HepG2 (cell line): ENCODE measurements around the gene FOSB. TPM values are rescaled to one million over a fixed set of nuclear protein-coding genes. Genes with fewer than 3 reads are reported as not detected.

Source experiments
- ATM ChIP-seq: fragments of 450-650 bp; IDR thresholded peaks from 2 replicates; pipeline ENCODE4 v1.7.1; 2017; ENCODE audit warnings: mild to moderate bottlenecking, borderline replicate concordance
- ATRX ChIP-seq: sonication (generic); formaldehyde crosslinking; IDR thresholded peaks from 2 replicates; pipeline ENCODE4 v1.4.0; 2020; ENCODE audit warnings: missing genetic modification reagents, borderline replicate concordance
- DDIT3 ChIP-seq: sonication (generic); formaldehyde crosslinking; IDR thresholded peaks from 2 replicates; pipeline ENCODE4 v1.4.0; 2020; ENCODE audit warnings: mild to moderate bottlenecking, missing genetic modification reagents
- DRAP1 ChIP-seq: IDR thresholded peaks from 2 replicates; pipeline ENCODE4 v1.6.1; 2016; ENCODE audit warnings: missing genetic modification reagents, missing compliant biosample characterization
- FOXK1 ChIP-seq: sonication (generic); formaldehyde crosslinking; IDR thresholded peaks from 2 replicates; pipeline ENCODE4 v1.4.0; 2020; ENCODE audit warnings: low read depth, missing genetic modification reagents, borderline replicate concordance
- FOXO1 ChIP-seq: sonication (generic); formaldehyde crosslinking; IDR thresholded peaks from 2 replicates; pipeline ENCODE4 v1.4.0; 2020; ENCODE audit warnings: missing genetic modification reagents
- GMEB1 ChIP-seq: sonication (generic); formaldehyde crosslinking; IDR thresholded peaks from 2 replicates; pipeline ENCODE4 v1.5.1; 2020; ENCODE audit warnings: missing genetic modification reagents, mild to moderate bottlenecking, borderline replicate concordance
- HCFC1 ChIP-seq: fragments of 150-350 bp; IDR thresholded peaks from 2 replicates; pipeline ENCODE4 v1.6.1; 2014; ENCODE audit warnings: low read depth, low read length
- HDAC2 ChIP-seq: sonication (generic); formaldehyde crosslinking; IDR thresholded peaks from 2 replicates; pipeline ENCODE4 v1.4.0; 2020; ENCODE audit warnings: missing genetic modification reagents
- HES4 ChIP-seq: sonication (generic); formaldehyde crosslinking; IDR thresholded peaks from 2 replicates; pipeline ENCODE4 v1.9.0; 2021; ENCODE audit warnings: mild to moderate bottlenecking, missing genetic modification reagents, borderline replicate concordance
- IRF2 ChIP-seq: IDR thresholded peaks from 2 replicates; pipeline ENCODE4 v1.6.1; 2018; ENCODE audit warnings: missing genetic modification reagents, missing compliant biosample characterization
- JUN ChIP-seq: sonication (generic); formaldehyde crosslinking; IDR thresholded peaks from 2 replicates; pipeline ENCODE4 v1.4.0; 2020; ENCODE audit warnings: mild to moderate bottlenecking, missing genetic modification reagents
- KAT8 ChIP-seq: IDR thresholded peaks from 2 replicates; pipeline ENCODE4 v1.6.1; 2016; ENCODE audit warnings: missing genetic modification reagents, missing compliant biosample characterization
- KDM2A ChIP-seq: sonication (generic); formaldehyde crosslinking; IDR thresholded peaks from 2 replicates; pipeline ENCODE4 v1.4.0; 2020; ENCODE audit warnings: low read depth, missing genetic modification reagents, borderline replicate concordance
- MYPOP ChIP-seq: sonication (generic); formaldehyde crosslinking; IDR thresholded peaks from 2 replicates; pipeline ENCODE4 v1.8.1; 2023; ENCODE audit warnings: mild to moderate bottlenecking, moderate library complexity, missing genetic modification reagents
- NAIF1 ChIP-seq: sonication (generic); formaldehyde crosslinking; IDR thresholded peaks from 2 replicates; pipeline ENCODE4 v1.5.0; 2020; ENCODE audit warnings: mild to moderate bottlenecking, missing genetic modification reagents, borderline replicate concordance
- NFIC ChIP-seq: IDR thresholded peaks from 2 replicates; pipeline ENCODE4 v1.6.1; 2012; ENCODE audit warnings: mild to moderate bottlenecking, low read length, inconsistent platforms
- NRL ChIP-seq: sonication (generic); formaldehyde crosslinking; IDR thresholded peaks from 2 replicates; pipeline ENCODE4 v1.5.0; 2020; ENCODE audit warnings: missing genetic modification reagents, mild to moderate bottlenecking, moderate library complexity, borderline replicate concordance
- RARA ChIP-seq: IDR thresholded peaks from 2 replicates; pipeline ENCODE4 v1.6.1; 2016; ENCODE audit warnings: missing genetic modification reagents, missing compliant biosample characterization
- SAP130 ChIP-seq: IDR thresholded peaks from 2 replicates; pipeline ENCODE4 v1.6.1; 2016; ENCODE audit warnings: low read depth
- SNAPC2 ChIP-seq: sonication (generic); formaldehyde crosslinking; IDR thresholded peaks from 2 replicates; pipeline ENCODE4 v1.8.1; 2022; ENCODE audit warnings: mild to moderate bottlenecking, missing genetic modification reagents
- SPEN ChIP-seq: sonication (generic); formaldehyde crosslinking; IDR thresholded peaks from 2 replicates; pipeline ENCODE4 v1.5.1; 2020; ENCODE audit warnings: low read depth, mild to moderate bottlenecking, missing genetic modification reagents
- TRAFD1 ChIP-seq: sonication (generic); formaldehyde crosslinking; IDR thresholded peaks from 2 replicates; pipeline ENCODE4 v1.5.1; 2020; ENCODE audit warnings: missing genetic modification reagents, mild to moderate bottlenecking, borderline replicate concordance
- ZNF441 ChIP-seq: sonication (generic); formaldehyde crosslinking; IDR thresholded peaks from 2 replicates; pipeline ENCODE4 v1.7.0; 2021; ENCODE audit warnings: missing genetic modification reagents, borderline replicate concordance
- ZNF629 ChIP-seq: sonication (generic); formaldehyde crosslinking; conservative IDR thresholded peaks from 2 replicates; pipeline ENCODE4 v1.5.0; 2020; ENCODE audit warnings: missing genetic modification reagents
- polyA plus RNA-seq, 8 experiments: library from polyadenylated mRNA; depleted of rRNA in 3 of 8; stranded (reverse) in 7 of 8; unstranded in 1 of 8; fragments of >200 nt; fragmentation: Illumina TruSeq in 4 of 8; extraction: Trizol in 4 of 8; gene quantifications; 2 replicates each; pipeline versions ENCODE4 v1.2.1 to v1.2.3, GENCODE V29; 2011 to 2016; ENCODE audit warnings: low read depth in 4 of 8, missing spikeins in 1 of 8, mixed read lengths in 1 of 8; ENCODE audit not compliant: insufficient read depth in 1 of 8
- total RNA-seq, 5 experiments: library from RNA; depleted of rRNA; stranded (reverse); fragments of >200 nt; fragmentation: Illumina TruSeq; extraction: Trizol; gene quantifications; 2 replicates each; pipeline ENCODE4 v1.2.3, GENCODE V29; 2016; ENCODE audit warnings: low read depth in 1 of 5

The FOSB gene
- total and polyA plus RNA-seq, 2 of the 13 experiments (the other 11 are each of a cell fraction or from before 2014, with no cell fraction given), result 2.8 to 6.0 TPM

- peak; percentile 18; the same call in 1 of the 2 replicates for TF ChIP-seq IRF2 (CRISPR knock-in tag)
- peak; percentile 45; the same call in 1 of the 2 replicates for TF ChIP-seq KAT8
- TF ChIP-seq ATM, result no peak
- TF ChIP-seq KDM2A, result peak; percentile 31; the same call in 1 of the 2 replicates
- peak; percentile 21; the same call in 1 of the 2 replicates for TF ChIP-seq FOXK1 (CRISPR knock-in tag)
- no peak for TF ChIP-seq ATRX (CRISPR knock-in tag)
- peak; percentile 88 for TF ChIP-seq ZNF629 (CRISPR knock-in tag)
- TF ChIP-seq NRL, result peak; percentile 43; the same call in 1 of the 2 replicates
- 0 out of 2 replicates have a peak, but pooled peaks have one; percentile 35 for TF ChIP-seq ZNF441
- no peak for TF ChIP-seq NFIC
- peak; percentile 61; the same call in 1 of the 2 replicates for TF ChIP-seq MYPOP (CRISPR knock-in tag)
- peak; percentile 74 for TF ChIP-seq SAP130
- TF ChIP-seq GMEB1 (CRISPR knock-in tag), result peak; percentile 60; the same call in 1 of the 2 replicates
- 0 out of 2 replicates have a peak, but pooled peaks have one; percentile 36 for TF ChIP-seq NAIF1
- peak; percentile 34; the same call in 1 of the 2 replicates for TF ChIP-seq JUN (CRISPR knock-in tag)
- peak; percentile 20; the same call in 1 of the 2 replicates for TF ChIP-seq HCFC1
- TF ChIP-seq DDIT3 (CRISPR knock-in tag), result no peak
- TF ChIP-seq TRAFD1 (CRISPR knock-in tag), result no peak
- 0 out of 2 replicates have a peak, but pooled peaks have one; percentile 29 for TF ChIP-seq HDAC2 (CRISPR knock-in tag)
- TF ChIP-seq FOXO1, result 0 out of 2 replicates have a peak, but pooled peaks have one; percentile 49
- TF ChIP-seq SPEN (CRISPR knock-in tag), result peak; percentile 71
- 0 out of 2 replicates have a peak, but pooled peaks have one; percentile 53 for TF ChIP-seq SNAPC2 (CRISPR knock-in tag)
- peak; percentile 82 for TF ChIP-seq RARA (CRISPR knock-in tag)
- TF ChIP-seq HES4 (CRISPR knock-in tag), result no peak
- 0 out of 2 replicates have a peak, but pooled peaks have one; percentile 15 for TF ChIP-seq DRAP1
Measured at GRCh38 chr19:45444318-45445041, 23.3 kb upstream of the FOSB start (continued).
